H1 (cell line): Measurements from ENCODE around the gene BCAS3. TPM values are rescaled to one million over a fixed set of nuclear protein-coding genes. Genes with fewer than 3 reads are reported as not detected.

Source experiments
- CTCF ChIA-PET: fragments of 300-600 bp; sonication (Branson Sonifier 250); formaldehyde crosslinking; loops from one replicate; lab custom pipeline; 2021; ENCODE audit not compliant: partially characterized antibody; lab: Charles Lee
- POLR2A ChIA-PET: fragments of 300-600 bp; sonication (Branson Sonifier 250); formaldehyde crosslinking; loops from one replicate; lab custom pipeline; 2021; ENCODE audit warnings: inconsistent platforms; ENCODE audit not compliant: partially characterized antibody; lab: Charles Lee
- DNase-seq, 2 experiments: peaks; one replicate each; pipeline versions ENCODE4 v3.0.0 to v3.0.0-alpha.2; 2010 to 2022; ENCODE audit warnings: low spot score in 2 of 2, low read depth in 1 of 2, mixed read lengths in 1 of 2
- FAIRE-seq: peaks from 2 replicates; lab custom pipeline; 2011; peaks lifted over from hg19 to GRCh38; lab: Jason Lieb, UNC
- H2AFZ ChIP-seq: 2 replicates; pipeline ENCODE4 v1.8.1; 2012; ENCODE audit warnings: low read length, inconsistent platforms
- H2AK5ac ChIP-seq: 2 replicates; pipeline ENCODE4 v1.6.1; 2013; ENCODE audit warnings: low read depth, low read length
- H2BK120ac ChIP-seq: replicated peaks from 2 replicates; pipeline ENCODE3; 2013; ENCODE audit warnings: low read depth, low read length, inconsistent platforms
- H2BK12ac ChIP-seq: 2 replicates; pipeline ENCODE4 v1.6.1; 2013; ENCODE audit warnings: low read depth, low read length
- H2BK15ac ChIP-seq: 2 replicates; pipeline ENCODE4 v1.6.1; 2013; ENCODE audit warnings: low read length
- H2BK20ac ChIP-seq: 2 replicates; pipeline ENCODE4 v1.6.1; 2013; ENCODE audit warnings: low read length
- H2BK5ac ChIP-seq: 2 replicates; pipeline ENCODE4 v1.6.1; 2013; ENCODE audit warnings: low read depth, low read length
- H3K14ac ChIP-seq: 2 replicates; pipeline ENCODE4 v1.6.1; 2013; ENCODE audit warnings: inconsistent platforms; ENCODE audit not compliant: insufficient read length
- H3K18ac ChIP-seq: 2 replicates; pipeline ENCODE4 v1.6.1; 2013; ENCODE audit warnings: low read length; ENCODE audit errors: extremely low read depth
- H3K23ac ChIP-seq: 2 replicates; pipeline ENCODE4 v1.6.1; 2013; ENCODE audit warnings: inconsistent platforms; ENCODE audit not compliant: insufficient read length
- H3K23me2 ChIP-seq: 2 replicates; pipeline ENCODE4 v1.6.1; 2013; ENCODE audit warnings: low read depth, low read length
- H3K27ac ChIP-seq: 2 replicates; pipeline ENCODE4 v1.6.1; 2011; ENCODE audit warnings: low read depth, low read length, inconsistent platforms
- H3K27me3 ChIP-seq, 4 experiments: replicated peaks in 1 of 4; 1 replicate in 1 of 4; 2 replicates in 3 of 4; pipeline versions ENCODE4 v1.6.1 to v1.8.1; 2011 to 2013; ENCODE audit warnings: low read length in 3 of 4, mild to moderate bottlenecking in 3 of 4, inconsistent platforms in 2 of 4, mixed read lengths in 2 of 4, moderate library complexity in 1 of 4; ENCODE audit not compliant: control insufficient read depth in 3 of 4, insufficient read depth in 3 of 4; ENCODE audit errors: extremely low read depth in 1 of 4
- H3K36me3 ChIP-seq, 4 experiments: 2 replicates each; pipeline versions ENCODE4 v1.6.1 to v1.8.1; 2011 to 2013; ENCODE audit warnings: mild to moderate bottlenecking in 4 of 4, low read length in 3 of 4, moderate library complexity in 2 of 4, control low read depth in 1 of 4, inconsistent platforms in 1 of 4; ENCODE audit not compliant: insufficient read depth in 4 of 4, control insufficient read depth in 2 of 4
- H3K4ac ChIP-seq: replicated peaks from 2 replicates; pipeline ENCODE3; 2013; ENCODE audit warnings: low read length, low read depth, mixed read lengths, inconsistent platforms; ENCODE audit not compliant: insufficient read length
- H3K4me1 ChIP-seq, 4 experiments: replicated peaks in 1 of 4; 1 replicate in 1 of 4; 2 replicates in 3 of 4; pipeline versions ENCODE4 v1.6.1 to v1.8.1; 2011 to 2013; ENCODE audit warnings: low read length in 3 of 4, inconsistent platforms in 2 of 4, mixed read lengths in 1 of 4; ENCODE audit not compliant: insufficient read depth in 4 of 4, control insufficient read depth in 3 of 4
- H3K4me2 ChIP-seq, 2 experiments: 2 replicates each; pipeline versions ENCODE4 v1.6.1 to v1.8.1; 2011 to 2013; ENCODE audit warnings: low read depth in 2 of 2, low read length in 2 of 2, control low read depth in 1 of 2, inconsistent platforms in 1 of 2, mild to moderate bottlenecking in 1 of 2; ENCODE audit not compliant: insufficient read depth in 1 of 2
- H3K4me3 ChIP-seq, 4 experiments: fragments of 200-600, 300-600 bp in 1 of 4; sonication (generic), shearing (Covaris generic), sonication (Bioruptor Twin) in 1 of 4; 2 replicates each; pipeline versions ENCODE4 v1.5.1 to v1.8.1; 2011 to 2016; ENCODE audit warnings: low read length in 4 of 4, low read depth in 3 of 4, control low read depth in 2 of 4, inconsistent platforms in 2 of 4, mild to moderate bottlenecking in 2 of 4, mixed read lengths in 1 of 4, moderate library complexity in 1 of 4; ENCODE audit not compliant: insufficient read depth in 2 of 4; ENCODE audit errors: extremely low read depth in 1 of 4
- H3K56ac ChIP-seq: replicated peaks from 2 replicates; pipeline ENCODE3; 2013; ENCODE audit warnings: low read depth, mild to moderate bottlenecking, mixed read lengths, low read length, inconsistent platforms; ENCODE audit not compliant: insufficient read length
- H3K79me1 ChIP-seq: 2 replicates; pipeline ENCODE4 v1.6.1; 2013; ENCODE audit warnings: low read depth, low read length, control low read depth
- H3K79me2 ChIP-seq, 2 experiments: 2 replicates each; pipeline versions ENCODE4 v1.6.1 to v1.8.1; 2012 to 2013; ENCODE audit warnings: low read length in 2 of 2, mild to moderate bottlenecking in 2 of 2, inconsistent platforms in 1 of 2; ENCODE audit not compliant: insufficient read depth in 2 of 2, control insufficient read depth in 1 of 2
- H3K9ac ChIP-seq, 4 experiments: replicated peaks in 1 of 4; 1 replicate in 1 of 4; 2 replicates in 3 of 4; pipeline versions ENCODE4 v1.6.1 to v1.8.1; 2011 to 2013; ENCODE audit warnings: low read depth in 3 of 4, low read length in 3 of 4, control low read depth in 2 of 4, mild to moderate bottlenecking in 2 of 4, moderate library complexity in 2 of 4, inconsistent platforms in 1 of 4; ENCODE audit errors: extremely low read depth in 1 of 4
- H3K9me3 ChIP-seq, 2 experiments: 2 replicates each; pipeline versions ENCODE4 v1.6.1 to v1.8.1; 2012 to 2013; ENCODE audit warnings: mild to moderate bottlenecking in 2 of 2, moderate library complexity in 2 of 2, control low read depth in 1 of 2, inconsistent platforms in 1 of 2, low read depth in 1 of 2, low read length in 1 of 2, mixed read lengths in 1 of 2; ENCODE audit not compliant: insufficient read depth in 2 of 2
- H4K20me1 ChIP-seq, 2 experiments: replicated peaks in 1 of 2; 2 replicates each; pipeline versions ENCODE3 to v1.8.1; 2011 to 2013; ENCODE audit warnings: inconsistent platforms in 2 of 2, low read length in 2 of 2, mild to moderate bottlenecking in 1 of 2; ENCODE audit not compliant: insufficient read depth in 2 of 2, control insufficient read depth in 1 of 2
- H4K5ac ChIP-seq: 2 replicates; pipeline ENCODE4 v1.6.1; 2013; ENCODE audit warnings: low read length, low read depth, mixed read lengths, inconsistent platforms; ENCODE audit not compliant: insufficient read length
- H4K8ac ChIP-seq: 2 replicates; pipeline ENCODE4 v1.8.0; 2013; ENCODE audit warnings: mild to moderate bottlenecking, moderate library complexity, low read length, inconsistent platforms; ENCODE audit not compliant: insufficient read depth; ENCODE audit errors: extremely low read depth
- H4K91ac ChIP-seq: replicated peaks from 2 replicates; pipeline ENCODE3; 2013; ENCODE audit warnings: low read length, mixed read lengths, inconsistent platforms; ENCODE audit not compliant: insufficient read length
- JUN ChIP-seq: IDR thresholded peaks from 2 replicates; pipeline ENCODE4 v1.6.1; 2011; ENCODE audit warnings: low read depth, mild to moderate bottlenecking, improper control_type of control experiment, low read length
- PHF8 ChIP-seq: fragments of 200-600 bp; sonication (generic); conservative IDR thresholded peaks from 2 replicates; pipeline ENCODE4 v1.7.1; 2012; ENCODE audit warnings: low read depth, mild to moderate bottlenecking, inconsistent platforms, low read length, moderate library complexity
- WGBS, 2 experiments: shearing (Covaris generic) in 1 of 2; methylation state at CpG; one replicate each; pipeline versions ENCODE4 v1.1.6 to v1.1.7; 2013 to 2015; ENCODE audit warnings: low lambda C conversion rate in 2 of 2, mixed read lengths in 2 of 2, inconsistent platforms in 1 of 2, low coverage in 1 of 2, missing lambda C conversion rate in 1 of 2; ENCODE audit not compliant: insufficient replicate concordance in 2 of 2, insufficient coverage in 1 of 2, insufficient read length in 1 of 2; ENCODE audit errors: extremely low coverage in 1 of 2, missing lambda C conversion rate in 1 of 2; 5-methylcytosine and 5-hydroxymethylcytosine counted together
- polyA plus RNA-seq, 7 experiments: library from polyadenylated mRNA; depleted of rRNA in 3 of 7; stranded (reverse) in 5 of 7; unstranded in 2 of 7; fragments of >200 nt in 5 of 7; fragments of 200-250 nt in 2 of 7; gene quantifications; 1 replicate in 5 of 7; 2 replicates in 1 of 7; 4 replicates in 1 of 7; pipeline versions ENCODE4 v1.2.1 to v1.2.3, GENCODE V29; 2011 to 2013; ENCODE audit warnings: missing spikeins in 2 of 7, mixed read lengths in 2 of 7
- total RNA-seq: library from RNA; stranded (reverse); fragmentation: NEBNext Ultra II Directional; extraction: Animal tissue kit (Norgen Biotek cat#: 25700); gene quantifications from 2 replicates; pipeline ENCODE4 v1.2.1, GENCODE V29; 2021

BCAS3 gene
- total and polyA plus RNA-seq, 2 of the 8 experiments (the other 6 are each of a cell fraction or from before 2014, with no cell fraction given) = 9.9 to 13.3 TPM

DNA sequence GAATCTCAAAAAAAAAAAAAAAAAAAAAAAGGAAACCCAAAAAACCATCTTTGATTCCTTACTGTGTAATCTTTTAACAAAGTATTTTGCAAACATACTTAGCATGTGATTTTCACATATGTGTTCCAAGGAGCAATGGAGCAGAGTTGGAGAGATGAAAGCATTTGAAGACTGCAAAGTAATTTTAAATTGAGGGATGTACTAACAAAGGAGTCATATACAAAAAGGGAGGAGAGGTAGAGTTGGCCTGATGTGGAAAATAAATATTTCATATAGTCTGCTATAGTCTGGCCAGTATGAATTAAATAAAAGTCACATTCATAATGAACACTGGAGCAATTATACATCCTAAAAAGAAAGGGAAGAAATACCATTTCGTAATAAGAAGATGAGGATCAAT lies 456.2 kb downstream of the BCAS3 start:
- Histone ChIP-seq H3K36me3 (no peaks in the 10 kb centered on the region), H2BK120ac (no peak overlapping the region), H2BK12ac (no peak overlapping the region), H3K14ac (no peak overlapping the region), H2AFZ (no peak overlapping the region), H3K27me3 (no peaks in the 10 kb centered on the region), H3K79me1 (no peaks in the 10 kb centered on the region), H2BK15ac (no peak overlapping the region), H3K4me1 (no peaks in the 10 kb centered on the region), H3K79me2 (no peaks in the 10 kb centered on the region), H2BK5ac (no peak overlapping the region), H3K27ac (no peak overlapping the region), H4K5ac (no peak overlapping the region), H3K56ac (no peak overlapping the region), H3K4me2 (no peak overlapping the region), H3K4me3 (no peak overlapping the region), H4K20me1 (no peaks in the 10 kb centered on the region), H2AK5ac (no peak overlapping the region), H4K8ac (no peak overlapping the region), H3K9me3 (no peaks in the 10 kb centered on the region), H4K91ac (no peak overlapping the region), H3K23ac (no peak overlapping the region), H3K18ac (no peak overlapping the region), H2BK20ac (no peak overlapping the region), H3K9ac (no peak overlapping the region), H3K4ac (no peak overlapping the region), H3K23me2 (no peaks in the 10 kb centered on the region)
- no peak for DNase-seq
- ChIA-PET CTCF (no interaction called here), POLR2A (no interaction called here)
- FAIRE-seq = no peak
- WGBS, 2 experiments = 95% methylated on average over 1 of the region's 1 CpG; no CpG with 5 or more reads in 1 of the 2 experiments
- TF ChIP-seq JUN (no peak), PHF8 (no peak)
